Measurements from ENCODE around the gene LEMD2.

Gene LEMD2

GRCh38 chr6:33740794-33741193, 48.1 kb downstream of the LEMD2 start:
- DNase-seq (ENCODE audit: low read depth) = no peak
- H3K4me3 ChIP-seq (ENCODE audit: low read depth, low read length) = no peak overlapping the region
- TF ChIP-seq, protein P1, sequence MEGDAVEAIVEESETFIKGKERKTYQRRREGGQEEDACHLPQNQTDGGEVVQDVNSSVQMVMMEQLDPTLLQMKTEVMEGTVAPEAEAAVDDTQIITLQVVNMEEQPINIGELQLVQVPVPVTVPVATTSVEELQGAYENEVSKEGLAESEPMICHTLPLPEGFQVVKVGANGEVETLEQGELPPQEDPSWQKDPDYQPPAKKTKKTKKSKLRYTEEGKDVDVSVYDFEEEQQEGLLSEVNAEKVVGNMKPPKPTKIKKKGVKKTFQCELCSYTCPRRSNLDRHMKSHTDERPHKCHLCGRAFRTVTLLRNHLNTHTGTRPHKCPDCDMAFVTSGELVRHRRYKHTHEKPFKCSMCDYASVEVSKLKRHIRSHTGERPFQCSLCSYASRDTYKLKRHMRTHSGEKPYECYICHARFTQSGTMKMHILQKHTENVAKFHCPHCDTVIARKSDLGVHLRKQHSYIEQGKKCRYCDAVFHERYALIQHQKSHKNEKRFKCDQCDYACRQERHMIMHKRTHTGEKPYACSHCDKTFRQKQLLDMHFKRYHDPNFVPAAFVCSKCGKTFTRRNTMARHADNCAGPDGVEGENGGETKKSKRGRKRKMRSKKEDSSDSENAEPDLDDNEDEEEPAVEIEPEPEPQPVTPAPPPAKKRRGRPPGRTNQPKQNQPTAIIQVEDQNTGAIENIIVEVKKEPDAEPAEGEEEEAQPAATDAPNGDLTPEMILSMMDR (IDR thresholded peaks at IDR 0.05; ENCODE audit: control insufficient read depth, extremely low read depth, insufficient read depth) = no peak

DNA sequence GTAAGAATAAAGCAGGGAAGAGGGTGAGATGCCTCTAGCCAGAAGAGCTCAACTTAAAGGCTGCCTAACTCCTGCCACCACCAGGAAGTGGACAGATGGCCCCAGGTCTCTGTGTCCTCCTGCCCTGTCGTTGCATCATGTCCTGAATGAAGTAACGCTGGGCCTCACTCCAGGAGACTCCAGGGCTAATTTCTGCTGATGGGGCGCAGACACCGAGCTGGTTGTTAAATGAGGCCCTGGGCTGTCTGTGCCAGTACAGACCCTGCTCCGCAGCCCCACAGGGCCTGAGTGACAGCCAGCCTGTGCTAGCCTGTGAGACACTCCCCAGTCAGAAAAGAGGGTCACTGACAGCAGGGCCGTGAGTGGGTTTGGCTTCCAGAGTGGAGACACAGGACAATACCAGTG, 48.7 kb downstream of the LEMD2 start:
- TF ChIP-seq, protein P1 (IDR thresholded peaks at IDR 0.05; ENCODE audit: control insufficient read depth, extremely low read depth, insufficient read depth) = no peak
- no peak overlapping the region for H3K4me3 ChIP-seq (ENCODE audit: low read depth, low read length)
- DNase-seq (ENCODE audit: low read depth) = no peak

DNA sequence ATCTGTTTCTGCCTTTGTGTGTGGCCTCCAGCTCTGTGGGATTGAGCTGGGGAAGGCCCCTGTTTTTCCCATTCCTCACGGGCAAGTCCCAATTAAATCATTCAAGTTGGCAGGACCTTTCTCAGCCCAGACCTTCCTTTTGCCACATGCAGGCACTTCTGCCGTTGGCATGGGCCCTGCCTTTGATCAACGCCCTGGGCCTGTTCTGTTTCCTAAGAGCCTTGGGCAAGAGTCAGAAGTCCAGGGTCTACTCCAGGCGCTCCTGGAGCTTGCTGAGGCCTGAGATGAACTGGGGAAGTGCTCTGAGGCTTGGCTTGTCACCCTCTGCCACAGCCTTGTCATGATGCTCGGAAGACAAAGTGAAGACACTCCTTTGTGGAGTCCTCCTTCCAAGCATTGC, 49.4 kb downstream of the LEMD2 start:
- TF ChIP-seq, protein P1 (IDR thresholded peaks at IDR 0.05; ENCODE audit: control insufficient read depth, extremely low read depth, insufficient read depth) = no peak
- H3K4me3 ChIP-seq (ENCODE audit: low read depth, low read length) = no peak overlapping the region
- DNase-seq (ENCODE audit: low read depth) = no peak

- H3K4me3 ChIP-seq (ENCODE audit: low read depth, low read length) = no peak overlapping the region
- no peak for DNase-seq (ENCODE audit: low read depth)
Measured at GRCh38 chr6:33738879-33739278, 50.1 kb downstream of the LEMD2 start.

GRCh38 chr6:33738153-33738552, 50.8 kb downstream of the LEMD2 start:
- TF ChIP-seq, protein P1 (IDR thresholded peaks at IDR 0.05; ENCODE audit: control insufficient read depth, extremely low read depth, insufficient read depth) = no peak
- no peak for DNase-seq (ENCODE audit: low read depth)
- no peak overlapping the region for H3K4me3 ChIP-seq (ENCODE audit: low read depth, low read length)

More at GRCh38 chr6:33738879-33739278, 50.1 kb downstream of the LEMD2 start:
- TF ChIP-seq, protein P1 (IDR thresholded peaks at IDR 0.05; ENCODE audit: control insufficient read depth, extremely low read depth, insufficient read depth) = no peak

DNA sequence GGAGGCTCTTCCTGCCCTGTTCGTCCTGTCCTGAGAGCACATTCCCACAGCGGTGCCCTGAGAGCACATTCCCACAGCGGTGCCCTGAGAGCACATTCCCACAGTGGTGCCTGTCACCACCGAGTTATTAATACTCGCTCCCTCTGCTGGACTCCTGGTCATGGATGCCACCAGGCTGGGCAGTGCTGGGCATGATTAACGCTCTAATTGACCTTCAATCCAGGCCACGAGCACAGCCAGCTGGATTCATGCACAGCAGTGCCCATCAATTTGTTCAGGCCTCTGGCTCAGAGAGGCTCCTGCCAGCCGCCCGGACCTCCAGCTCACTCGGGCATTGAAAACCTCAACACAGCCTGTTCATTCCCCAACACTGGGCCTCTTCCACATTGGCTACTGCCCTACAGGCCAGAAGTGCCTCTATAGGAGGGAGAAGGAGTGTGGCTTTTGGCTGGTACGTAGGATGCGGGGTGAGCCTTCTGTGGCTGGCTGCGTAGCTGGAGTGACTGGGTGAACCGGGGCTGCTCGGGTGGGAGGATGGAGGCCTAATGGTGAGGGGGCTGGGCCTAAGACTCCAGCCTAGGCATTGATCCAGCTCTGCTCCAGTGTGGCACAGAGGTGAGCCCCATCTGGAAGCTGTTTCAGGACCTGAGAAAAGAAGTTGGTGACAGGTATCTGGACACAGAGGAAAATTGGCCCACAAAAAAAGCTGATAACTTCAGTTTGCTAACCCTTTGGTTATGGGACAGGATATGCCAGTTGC, 51.5 kb downstream of the LEMD2 start:
- no peak overlapping the region for H3K4me3 ChIP-seq (ENCODE audit: low read depth, low read length)
- TF ChIP-seq, protein P1 (IDR thresholded peaks at IDR 0.05; ENCODE audit: control insufficient read depth, extremely low read depth, insufficient read depth) = no peak
- DNase-seq (ENCODE audit: low read depth) = no peak

DNA sequence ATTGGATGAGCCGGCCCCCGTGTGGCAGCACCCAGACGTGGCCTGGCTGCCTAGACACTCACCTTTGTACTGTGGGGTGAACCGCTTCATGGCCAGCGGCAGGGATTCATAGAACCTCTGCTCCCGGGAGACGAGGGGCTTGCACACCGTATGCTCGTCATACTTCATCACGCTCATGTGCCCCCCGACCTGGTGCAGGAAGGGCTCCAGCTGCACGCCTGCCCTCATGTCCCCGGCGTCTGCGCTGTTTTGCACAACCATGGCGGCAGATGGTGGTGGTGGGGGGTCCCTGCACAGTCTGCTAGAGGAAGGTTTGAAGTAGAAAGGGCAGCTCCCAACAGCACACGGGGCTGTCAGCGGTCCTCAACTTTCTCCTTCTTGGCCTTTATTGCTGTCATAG, 53.7 kb downstream of the LEMD2 start:
- no peak for DNase-seq (ENCODE audit: low read depth)
- TF ChIP-seq, protein P1 (IDR thresholded peaks at IDR 0.05; ENCODE audit: control insufficient read depth, extremely low read depth, insufficient read depth) = no peak
- no peak overlapping the region for H3K4me3 ChIP-seq (ENCODE audit: low read depth, low read length)

All from LNCaP clone FGC (cell line).